ENCODE data around the gene C4BPA.

- TF ChIP-seq, protein P1, sequence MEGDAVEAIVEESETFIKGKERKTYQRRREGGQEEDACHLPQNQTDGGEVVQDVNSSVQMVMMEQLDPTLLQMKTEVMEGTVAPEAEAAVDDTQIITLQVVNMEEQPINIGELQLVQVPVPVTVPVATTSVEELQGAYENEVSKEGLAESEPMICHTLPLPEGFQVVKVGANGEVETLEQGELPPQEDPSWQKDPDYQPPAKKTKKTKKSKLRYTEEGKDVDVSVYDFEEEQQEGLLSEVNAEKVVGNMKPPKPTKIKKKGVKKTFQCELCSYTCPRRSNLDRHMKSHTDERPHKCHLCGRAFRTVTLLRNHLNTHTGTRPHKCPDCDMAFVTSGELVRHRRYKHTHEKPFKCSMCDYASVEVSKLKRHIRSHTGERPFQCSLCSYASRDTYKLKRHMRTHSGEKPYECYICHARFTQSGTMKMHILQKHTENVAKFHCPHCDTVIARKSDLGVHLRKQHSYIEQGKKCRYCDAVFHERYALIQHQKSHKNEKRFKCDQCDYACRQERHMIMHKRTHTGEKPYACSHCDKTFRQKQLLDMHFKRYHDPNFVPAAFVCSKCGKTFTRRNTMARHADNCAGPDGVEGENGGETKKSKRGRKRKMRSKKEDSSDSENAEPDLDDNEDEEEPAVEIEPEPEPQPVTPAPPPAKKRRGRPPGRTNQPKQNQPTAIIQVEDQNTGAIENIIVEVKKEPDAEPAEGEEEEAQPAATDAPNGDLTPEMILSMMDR (IDR thresholded peaks at IDR 0.05; ENCODE audit: insufficient read depth, low read length, poor library complexity, severe bottlenecking): no peak
- TF ChIP-seq EZH2phosphoT487 (conservative IDR thresholded peaks at IDR 0.05; ENCODE audit: low read length): no peak
Observed at GRCh38 chr1:207089627-207090355, 14.2 kb upstream of the C4BPA start.
